GM19438 (cell line): ENCODE measurements around the gene ZNF503.

ENCODE experiments used
- ATAC-seq: cut with Tn5 transposase; IDR thresholded peaks from one replicate; pipeline ENCODE4 v1.9.1; 2021; ENCODE audit warnings: low read depth; ENCODE audit not compliant: unreplicated experiment

ZNF503 gene

GRCh38 chr10:75358835-75359421, 42.6 kb downstream of the ZNF503 start:
- no peak for ATAC-seq

GRCh38 chr10:75358132-75358531, 43.4 kb downstream of the ZNF503 start:
- ATAC-seq, result no peak

GRCh38 chr10:75357500-75357899, 44.1 kb downstream of the ZNF503 start:
- ATAC-seq, result no peak

- ATAC-seq, result no peak
Measured at GRCh38 chr10:75356484-75356883, 45.1 kb downstream of the ZNF503 start.

GRCh38 chr10:75355706-75356105, 45.9 kb downstream of the ZNF503 start:
- ATAC-seq, result no peak

- ATAC-seq, result no peak
Measured at GRCh38 chr10:75353183-75353582, 48.4 kb downstream of the ZNF503 start.

- no peak for ATAC-seq
Measured at GRCh38 chr10:75352650-75353049, 48.9 kb downstream of the ZNF503 start.

- ATAC-seq, result no peak
Measured at GRCh38 chr10:75351637-75352036, 49.9 kb downstream of the ZNF503 start.

GRCh38 chr10:75350791-75351190, 50.8 kb downstream of the ZNF503 start:
- no peak for ATAC-seq
